ENCODE results near the gene SPACA6. TPM values are rescaled to one million over a fixed set of nuclear protein-coding genes. Genes with fewer than 3 reads are reported as not detected.

The SPACA6 gene
- total RNA-seq, 1 experiment from 2014 or later = 49.8 TPM

- no peak overlapping the region for H3K4me2 ChIP-seq (ENCODE audit: low read depth, low read length, poor library complexity, severe bottlenecking)
- H4K20me1 ChIP-seq (ENCODE audit: insufficient read depth, low read depth, low read length) = no peaks in the 10 kb centered on the region
- no peaks in the 10 kb centered on the region for H3K9me3 ChIP-seq (ENCODE audit: low read length)
- H3K4me1 ChIP-seq (ENCODE audit: low read length) = no peaks in the 10 kb centered on the region
- H3K9ac ChIP-seq (ENCODE audit: low read length) = no peak overlapping the region
- H3K27me3 ChIP-seq (ENCODE audit: low read length) = 0 out of 2 replicates have a peak, but pooled peaks cover 3% of the 10 kb centered on the region
- H3K79me2 ChIP-seq (ENCODE audit: low read length) = no peaks in the 10 kb centered on the region
- H3K9me2 ChIP-seq (replicated peaks; ENCODE audit: insufficient read depth, low read length) = no peaks in the 10 kb centered on the region
- H2AFZ ChIP-seq (ENCODE audit: low read length) = no peak overlapping the region
- peak; percentile 69 for DNase-seq
- H3K4me3 ChIP-seq (ENCODE audit: low read length) = no peak overlapping the region
- H3K36me3 ChIP-seq (ENCODE audit: insufficient read depth, low read length) = no peaks in the 10 kb centered on the region
- H3K27ac ChIP-seq (ENCODE audit: low read length) = no peak overlapping the region
Measured at GRCh38 chr19:51681286-51681941, 11.7 kb upstream of the SPACA6 start.

- Histone ChIP-seq H2AFZ (ENCODE audit: low read length) (no peak overlapping the region), H3K9me2 (replicated peaks; ENCODE audit: insufficient read depth, low read length) (no peaks in the 10 kb centered on the region), H4K20me1 (ENCODE audit: insufficient read depth, low read depth, low read length) (no peaks in the 10 kb centered on the region), H3K79me2 (ENCODE audit: low read length) (no peaks in the 10 kb centered on the region), H3K9ac (ENCODE audit: low read length) (no peak overlapping the region), H3K27ac (ENCODE audit: low read length) (no peak overlapping the region), H3K27me3 (ENCODE audit: low read length) (0 out of 2 replicates have a peak, but pooled peaks cover 3% of the 10 kb centered on the region), H3K36me3 (ENCODE audit: insufficient read depth, low read length) (no peaks in the 10 kb centered on the region), H3K4me2 (ENCODE audit: low read depth, low read length, poor library complexity, severe bottlenecking) (no peak overlapping the region), H3K4me3 (ENCODE audit: low read length) (no peak overlapping the region), H3K9me3 (ENCODE audit: low read length) (no peaks in the 10 kb centered on the region), H3K4me1 (ENCODE audit: low read length) (peaks cover 15% of the 10 kb centered on the region)
- no peak for DNase-seq
Measured at GRCh38 chr19:51686171-51686570, 7.0 kb upstream of the SPACA6 start.

DNA sequence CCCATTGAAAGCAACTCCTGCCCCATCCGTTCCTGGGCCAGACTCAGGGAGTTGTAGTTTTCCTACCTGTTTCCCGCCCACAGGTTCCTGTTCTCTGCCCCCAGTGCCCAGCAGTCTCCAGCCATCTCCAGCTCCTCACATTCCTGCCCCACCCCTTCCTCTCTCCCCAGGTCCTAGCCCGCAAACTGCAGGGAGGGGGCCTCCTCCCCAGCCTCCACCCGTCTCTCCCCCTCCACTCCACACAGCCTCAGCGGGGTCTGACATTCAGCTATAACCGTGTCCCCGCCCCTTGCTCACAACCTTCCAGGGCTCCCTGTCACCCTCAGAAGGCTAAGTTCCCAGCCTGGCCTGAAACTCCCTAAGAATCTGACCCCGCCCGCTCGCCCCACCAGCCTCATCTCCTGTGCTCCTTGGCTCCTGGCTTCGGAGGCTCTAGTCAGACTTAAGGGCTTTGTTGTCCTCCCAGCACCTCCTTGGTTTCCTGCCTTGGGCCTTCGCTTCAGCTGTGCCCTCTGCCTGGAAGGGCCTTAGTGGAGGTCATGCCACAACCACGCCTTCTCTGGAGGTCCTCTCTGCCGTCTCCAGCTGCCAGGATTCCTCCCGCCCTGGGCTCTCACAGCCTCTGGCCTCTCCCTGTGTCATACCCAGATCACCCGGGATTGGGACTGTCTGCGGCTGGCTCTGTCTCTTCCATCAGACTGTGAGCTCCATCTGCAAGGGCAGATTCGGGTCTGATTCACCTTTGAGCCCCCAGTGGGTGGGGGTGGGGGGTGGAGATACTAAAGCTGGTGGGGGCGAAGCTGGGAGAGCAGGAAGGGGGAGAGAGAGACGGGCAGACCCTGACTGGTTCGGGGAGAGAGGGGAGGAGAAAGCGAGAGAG, 5.1 kb upstream of the SPACA6 start:
- 0 out of 2 replicates have a peak, but pooled peaks cover 3% of the 10 kb centered on the region for H3K27me3 ChIP-seq (ENCODE audit: low read length)
- no peak overlapping the region for H3K9ac ChIP-seq (ENCODE audit: low read length)
- H3K4me1 ChIP-seq (ENCODE audit: low read length) = peaks cover 19% of the 10 kb centered on the region
- no peak for DNase-seq
- H3K9me2 ChIP-seq (replicated peaks; ENCODE audit: insufficient read depth, low read length) = no peaks in the 10 kb centered on the region
- H3K79me2 ChIP-seq (ENCODE audit: low read length) = no peaks in the 10 kb centered on the region
- no peak overlapping the region for H3K4me3 ChIP-seq (ENCODE audit: low read length)
- no peaks in the 10 kb centered on the region for H3K36me3 ChIP-seq (ENCODE audit: insufficient read depth, low read length)
- H2AFZ ChIP-seq (ENCODE audit: low read length) = no peak overlapping the region
- no peak overlapping the region for H3K4me2 ChIP-seq (ENCODE audit: low read depth, low read length, poor library complexity, severe bottlenecking)
- H3K9me3 ChIP-seq (ENCODE audit: low read length) = no peaks in the 10 kb centered on the region
- no peaks in the 10 kb centered on the region for H4K20me1 ChIP-seq (ENCODE audit: insufficient read depth, low read depth, low read length)
- H3K27ac ChIP-seq (ENCODE audit: low read length) = no peak overlapping the region

DNA sequence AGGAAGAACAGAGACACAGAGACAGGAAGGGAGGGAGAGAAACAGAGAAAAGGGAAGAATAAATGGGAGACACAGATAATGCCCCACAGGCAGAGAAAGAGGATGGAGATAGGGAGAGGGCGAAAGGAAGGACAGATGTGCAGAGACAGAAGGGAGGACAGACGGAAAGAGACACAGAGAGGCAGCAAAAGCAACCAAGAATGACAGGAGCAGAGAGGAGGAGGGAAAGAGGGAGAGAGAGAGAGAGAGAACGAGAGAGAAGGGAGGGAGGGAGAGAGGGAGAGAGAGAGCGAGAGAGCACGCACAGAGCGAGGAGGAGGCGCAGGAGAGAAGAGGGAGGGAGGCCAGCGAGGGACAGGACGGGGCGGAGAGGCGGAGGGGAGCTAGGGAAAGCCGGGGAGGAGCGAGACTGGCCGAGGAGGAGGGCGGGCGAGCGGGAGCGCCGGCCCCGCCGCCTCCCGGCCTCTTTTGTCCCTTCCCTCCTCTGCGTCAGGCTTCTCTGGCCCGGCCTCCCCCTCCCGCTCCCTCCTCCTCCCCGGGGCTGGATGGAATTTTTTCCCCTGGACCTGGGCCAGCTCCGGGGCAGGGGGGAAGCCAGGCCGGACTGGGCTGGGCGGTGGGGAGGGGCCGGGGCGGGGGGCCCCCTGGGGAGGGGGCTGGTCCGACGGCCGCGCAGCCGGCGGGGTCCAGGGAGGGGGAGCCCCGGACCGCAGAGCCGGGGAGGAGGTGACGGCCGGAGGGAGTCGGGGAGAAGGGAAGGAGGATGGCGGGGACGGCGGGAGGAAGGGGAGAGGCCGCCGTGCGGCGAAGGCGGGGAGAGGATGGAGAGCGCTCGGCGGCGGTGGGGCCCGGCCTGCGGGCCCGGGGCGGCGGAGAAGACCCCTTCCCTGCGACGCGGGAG, 4.2 kb upstream of the SPACA6 start:
- Histone ChIP-seq H3K36me3 (ENCODE audit: insufficient read depth, low read length) (no peaks in the 10 kb centered on the region), H3K79me2 (ENCODE audit: low read length) (no peaks in the 10 kb centered on the region), H3K9me2 (replicated peaks; ENCODE audit: insufficient read depth, low read length) (no peaks in the 10 kb centered on the region), H3K4me3 (ENCODE audit: low read length) (no peak overlapping the region), H3K27ac (ENCODE audit: low read length) (no peak overlapping the region), H3K9ac (ENCODE audit: low read length) (no peak overlapping the region), H3K4me2 (ENCODE audit: low read depth, low read length, poor library complexity, severe bottlenecking) (no peak overlapping the region), H3K27me3 (ENCODE audit: low read length) (0 out of 2 replicates have a peak, but pooled peaks cover 3% of the 10 kb centered on the region), H2AFZ (ENCODE audit: low read length) (no peak overlapping the region), H4K20me1 (ENCODE audit: insufficient read depth, low read depth, low read length) (no peaks in the 10 kb centered on the region), H3K4me1 (ENCODE audit: low read length) (peaks cover 19% of the 10 kb centered on the region), H3K9me3 (ENCODE audit: low read length) (no peaks in the 10 kb centered on the region)
- no peak for DNase-seq

DNA sequence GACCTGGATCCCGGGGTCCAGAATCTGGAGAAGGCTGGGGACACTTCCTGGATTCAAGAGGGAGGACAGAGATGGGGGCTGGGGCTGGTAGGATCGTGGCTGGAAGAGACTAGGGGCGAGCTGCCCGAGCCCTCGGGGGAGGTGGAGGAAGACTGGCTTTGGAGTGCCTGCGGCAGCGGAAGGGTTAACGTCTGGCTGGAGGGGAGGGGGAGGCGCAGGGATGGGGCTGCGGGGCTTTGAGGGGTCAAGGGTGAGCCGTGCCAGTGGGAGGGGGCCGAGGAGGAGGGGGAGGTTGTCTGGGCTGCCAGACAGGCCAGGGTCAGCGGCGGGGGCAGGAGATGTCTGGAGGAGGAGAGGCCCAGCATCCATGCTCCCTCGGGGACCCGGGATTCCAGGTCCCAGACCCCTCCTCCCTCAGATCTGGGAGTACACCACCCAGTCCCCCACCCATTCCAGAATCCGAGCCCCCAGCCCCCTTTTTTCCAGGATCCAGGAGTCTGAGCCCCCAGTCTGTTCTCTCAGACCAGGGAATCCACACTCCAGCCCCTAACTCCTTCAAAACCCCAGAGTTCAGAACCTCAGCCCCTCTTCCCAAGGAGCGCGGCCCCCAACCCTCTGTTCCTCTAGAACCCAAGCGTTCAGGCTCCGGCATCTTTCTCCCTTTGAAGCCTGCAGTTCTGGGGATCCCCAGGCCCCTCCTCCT, 3.2 kb upstream of the SPACA6 start:
- Histone ChIP-seq H3K9me3 (ENCODE audit: low read length) (no peaks in the 10 kb centered on the region), H3K9me2 (replicated peaks; ENCODE audit: insufficient read depth, low read length) (no peaks in the 10 kb centered on the region), H3K79me2 (ENCODE audit: low read length) (no peaks in the 10 kb centered on the region), H3K4me3 (ENCODE audit: low read length) (peak overlapping the region; percentile 73), H3K36me3 (ENCODE audit: insufficient read depth, low read length) (no peaks in the 10 kb centered on the region), H3K27ac (ENCODE audit: low read length) (no peak overlapping the region), H3K4me2 (ENCODE audit: low read depth, low read length, poor library complexity, severe bottlenecking) (peak overlapping the region; percentile 95), H3K27me3 (ENCODE audit: low read length) (0 out of 2 replicates have a peak, but pooled peaks cover under 1% of the 10 kb centered on the region), H3K9ac (ENCODE audit: low read length) (peak overlapping the region; percentile 84), H3K4me1 (ENCODE audit: low read length) (peaks cover 19% of the 10 kb centered on the region), H4K20me1 (ENCODE audit: insufficient read depth, low read depth, low read length) (no peaks in the 10 kb centered on the region), H2AFZ (ENCODE audit: low read length) (peak overlapping the region; percentile 96; the same call in 1 of the 2 replicates)
- no peak for DNase-seq

GRCh38 chr19:51690454-51691073, 2.6 kb upstream of the SPACA6 start:
- H3K79me2 ChIP-seq (ENCODE audit: low read length) = no peaks in the 10 kb centered on the region
- no peaks in the 10 kb centered on the region for H3K9me2 ChIP-seq (replicated peaks; ENCODE audit: insufficient read depth, low read length)
- H4K20me1 ChIP-seq (ENCODE audit: insufficient read depth, low read depth, low read length) = no peaks in the 10 kb centered on the region
- H3K4me1 ChIP-seq (ENCODE audit: low read length) = peaks cover 19% of the 10 kb centered on the region
- no peak overlapping the region for H3K27ac ChIP-seq (ENCODE audit: low read length)
- no peaks in the 10 kb centered on the region for H3K36me3 ChIP-seq (ENCODE audit: insufficient read depth, low read length)
- H3K4me3 ChIP-seq (ENCODE audit: low read length) = peak overlapping the region; percentile 73
- peak overlapping the region; percentile 84 for H3K9ac ChIP-seq (ENCODE audit: low read length)
- peak overlapping the region; percentile 96 for H2AFZ ChIP-seq (ENCODE audit: low read length)
- H3K27me3 ChIP-seq (ENCODE audit: low read length) = no peaks in the 10 kb centered on the region
- peak overlapping the region; percentile 95 for H3K4me2 ChIP-seq (ENCODE audit: low read depth, low read length, poor library complexity, severe bottlenecking)
- H3K9me3 ChIP-seq (ENCODE audit: low read length) = no peaks in the 10 kb centered on the region
- peak; percentile 86 for DNase-seq

DNA sequence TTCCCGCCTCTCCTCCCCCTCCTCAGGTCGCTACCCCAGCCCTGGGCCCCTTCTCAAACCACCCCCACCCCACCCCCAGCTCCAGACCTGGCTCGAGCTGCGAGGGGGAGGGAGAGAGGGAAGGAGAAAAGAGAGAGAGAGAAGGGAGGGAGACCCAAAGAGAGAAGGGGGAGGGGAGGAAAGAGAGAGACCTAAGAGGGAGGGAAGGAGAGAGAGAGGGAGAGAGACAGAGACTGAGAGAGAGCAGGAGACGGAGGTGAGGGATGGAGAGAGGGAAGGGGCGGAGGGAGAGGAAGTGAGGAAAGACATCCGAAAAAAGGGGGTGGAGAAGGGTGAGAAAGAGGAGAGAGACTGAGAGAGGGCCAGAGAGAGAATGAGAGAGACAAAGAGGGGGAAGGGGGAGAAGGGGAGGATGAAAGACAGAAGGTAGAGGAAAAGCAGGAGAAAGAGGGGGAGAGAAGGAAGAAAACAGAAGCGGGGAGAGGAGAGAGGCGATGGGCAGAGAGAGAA, 2.0 kb upstream of the SPACA6 start:
- Histone ChIP-seq H3K4me2 (ENCODE audit: low read depth, low read length, poor library complexity, severe bottlenecking) (peak overlapping the region; percentile 95), H3K4me1 (ENCODE audit: low read length) (peaks cover 19% of the 10 kb centered on the region), H3K27me3 (ENCODE audit: low read length) (no peaks in the 10 kb centered on the region), H2AFZ (ENCODE audit: low read length) (peak overlapping the region; percentile 96), H4K20me1 (ENCODE audit: insufficient read depth, low read depth, low read length) (no peaks in the 10 kb centered on the region), H3K79me2 (ENCODE audit: low read length) (no peaks in the 10 kb centered on the region), H3K4me3 (ENCODE audit: low read length) (peak overlapping the region; percentile 73), H3K27ac (ENCODE audit: low read length) (no peak overlapping the region), H3K36me3 (ENCODE audit: insufficient read depth, low read length) (no peaks in the 10 kb centered on the region), H3K9ac (ENCODE audit: low read length) (peak overlapping the region; percentile 84), H3K9me2 (replicated peaks; ENCODE audit: insufficient read depth, low read length) (no peaks in the 10 kb centered on the region), H3K9me3 (ENCODE audit: low read length) (no peaks in the 10 kb centered on the region)
- DNase-seq = peak; percentile 52

Data from Karpas-422 (cell line).